ENCODE results near the gene INPP5E.

The INPP5E gene

DNA sequence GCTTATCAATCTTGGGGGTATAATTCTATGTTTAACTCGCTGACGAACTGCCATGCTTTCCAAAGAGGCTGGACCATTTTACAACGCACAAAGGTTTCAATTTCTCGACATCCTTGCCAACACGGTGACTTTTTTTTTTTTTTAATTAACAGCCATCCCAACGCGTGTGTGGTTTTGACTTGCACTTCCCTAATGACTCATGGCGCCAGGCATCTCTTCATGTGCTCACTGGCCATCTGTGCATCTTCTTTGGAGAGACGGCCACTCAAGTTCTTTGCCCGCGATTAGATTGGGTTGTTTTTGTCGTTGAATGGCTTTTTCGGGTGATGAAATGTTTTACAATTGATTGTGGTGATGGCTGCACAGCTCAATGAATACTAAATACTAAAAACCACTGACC is 53.6 kb downstream of the INPP5E start:
- DNase-seq (ENCODE audit: low spot score): no peak

GRCh38 chr9:136385015-136385414 is 54.6 kb downstream of the INPP5E start:
- DNase-seq (ENCODE audit: low spot score): peak; percentile 43

DNA sequence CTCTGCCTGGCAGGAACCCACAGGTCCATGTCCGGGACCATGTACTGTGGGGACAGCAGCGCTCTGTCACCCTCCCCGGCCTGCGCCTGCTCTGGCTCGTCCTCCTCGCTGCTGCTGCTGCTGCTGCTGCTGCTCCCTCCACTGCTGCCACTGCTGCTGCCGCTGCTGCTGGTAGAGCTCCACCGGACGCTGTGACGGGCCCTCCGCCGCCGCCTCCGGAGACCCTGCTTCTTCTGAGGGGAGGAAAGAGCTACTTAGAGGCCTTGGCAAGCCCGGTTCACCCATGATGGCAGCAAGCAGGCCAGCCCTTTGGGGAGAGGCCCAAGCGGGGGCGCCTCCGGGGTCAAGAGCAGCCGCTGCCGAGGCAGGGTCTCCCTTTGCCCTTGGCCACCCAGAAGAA is 56.2 kb downstream of the INPP5E start:
- no peak for DNase-seq (ENCODE audit: low spot score)

- no peak for DNase-seq (ENCODE audit: low spot score)
These were observed 57.6 kb downstream of the INPP5E start for GRCh38 chr9:136381966-136382513.

GRCh38 chr9:136381311-136381710 is 58.3 kb downstream of the INPP5E start:
- DNase-seq (ENCODE audit: low spot score): no peak

DNA sequence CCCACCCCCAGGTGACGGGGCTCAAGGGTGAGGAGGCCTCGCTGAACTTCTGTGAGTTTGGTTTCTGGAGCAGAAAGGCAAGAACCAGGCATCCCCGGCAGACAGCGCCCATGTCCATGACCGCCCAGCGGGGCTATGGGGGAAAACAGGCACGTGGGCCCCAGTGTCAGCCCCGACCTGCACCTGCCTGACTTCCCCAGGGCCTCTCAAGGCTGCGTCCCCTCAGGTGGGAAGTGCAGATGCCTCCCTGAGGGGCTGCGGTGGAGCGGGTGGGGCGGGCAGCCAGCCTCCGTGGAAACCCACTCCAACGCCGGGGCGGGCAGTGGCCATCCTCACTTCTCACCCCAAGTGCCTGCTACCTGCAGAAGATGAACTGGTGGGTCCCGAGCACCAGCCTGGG is 59.3 kb downstream of the INPP5E start:
- DNase-seq (ENCODE audit: low spot score): no peak

DNA sequence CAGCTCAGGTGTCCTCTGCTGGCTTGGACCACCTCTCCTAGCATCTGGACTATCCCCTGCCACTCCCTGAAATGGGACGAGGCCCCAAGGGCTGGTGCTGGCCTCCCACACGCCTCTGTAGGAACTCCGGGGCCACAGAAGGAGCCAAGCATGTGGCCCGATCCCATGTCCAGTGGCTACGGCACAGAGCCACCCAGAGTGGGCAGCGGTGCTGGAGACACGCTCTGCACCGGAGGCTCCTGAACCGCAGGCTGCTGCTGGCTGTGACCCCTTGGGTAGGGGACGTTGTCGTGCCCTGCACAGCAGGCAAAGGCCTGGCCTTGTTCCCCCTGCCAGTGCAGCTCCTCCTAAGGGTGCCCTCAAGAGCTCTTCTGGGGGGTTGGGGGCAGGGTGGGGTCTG is 59.8 kb downstream of the INPP5E start:
- no peak for DNase-seq (ENCODE audit: low spot score)

GRCh38 chr9:136379401-136379800 is 60.2 kb downstream of the INPP5E start:
- DNase-seq (ENCODE audit: low spot score): no peak

DNA sequence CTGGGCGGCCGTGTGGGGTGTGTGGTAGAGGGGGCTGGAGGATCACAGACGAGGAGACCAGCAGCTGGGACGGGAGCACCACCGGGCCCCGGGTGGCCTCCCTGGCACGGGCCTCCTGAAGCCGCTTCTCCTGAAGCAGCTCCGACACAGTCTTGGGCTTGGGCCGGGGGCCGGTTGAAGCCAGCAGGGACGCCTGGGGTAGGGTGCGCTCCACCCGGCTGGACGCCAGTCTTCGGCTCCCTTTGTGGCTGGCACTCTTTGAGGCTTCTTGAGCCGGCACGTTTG is 60.7 kb downstream of the INPP5E start:
- no peak for DNase-seq (ENCODE audit: low spot score)
